Epithelial cell of proximal tubule (primary cell): ENCODE results near the gene ALG10B. TPM values are rescaled to one million over a fixed set of nuclear protein-coding genes. Genes with fewer than 3 reads are reported as not detected.
"Not testable (repeated sequence)": the region's sequence is repeated elsewhere in the genome, so short reads cannot be mapped to it uniquely, and the experiment has no call there.

Experiments used
- DNase-seq: peaks from one replicate; pipeline ENCODE4 v3.0.0-alpha.2; 2011; ENCODE audit warnings: low read depth
- H3K4me3 ChIP-seq: 2 replicates; pipeline ENCODE4 v1.5.1; 2011; ENCODE audit warnings: low read depth, mild to moderate bottlenecking, low read length
- CTCF ChIP-seq: conservative IDR thresholded peaks from 2 replicates; pipeline ENCODE4 v1.5.1; 2012; ENCODE audit warnings: low read depth, mild to moderate bottlenecking, low read length
- total RNA-seq: library from RNA; depleted of rRNA; stranded (reverse); fragments of >200 nt; gene quantifications from 2 replicates; pipeline ENCODE4 v1.2.3, GENCODE V29; 2015

ALG10B gene, protein sequence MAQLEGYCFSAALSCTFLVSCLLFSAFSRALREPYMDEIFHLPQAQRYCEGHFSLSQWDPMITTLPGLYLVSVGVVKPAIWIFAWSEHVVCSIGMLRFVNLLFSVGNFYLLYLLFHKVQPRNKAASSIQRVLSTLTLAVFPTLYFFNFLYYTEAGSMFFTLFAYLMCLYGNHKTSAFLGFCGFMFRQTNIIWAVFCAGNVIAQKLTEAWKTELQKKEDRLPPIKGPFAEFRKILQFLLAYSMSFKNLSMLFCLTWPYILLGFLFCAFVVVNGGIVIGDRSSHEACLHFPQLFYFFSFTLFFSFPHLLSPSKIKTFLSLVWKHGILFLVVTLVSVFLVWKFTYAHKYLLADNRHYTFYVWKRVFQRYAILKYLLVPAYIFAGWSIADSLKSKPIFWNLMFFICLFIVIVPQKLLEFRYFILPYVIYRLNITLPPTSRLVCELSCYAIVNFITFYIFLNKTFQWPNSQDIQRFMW
- 2.4 and 3.8 TPM in 2 replicates for total RNA-seq

GRCh38 chr12:38316391-38317129 is at the start of gene ALG10B:
TSS of gene ALG10B (plus strand) at chr12:38316774. CDS start at chr12:38316894, 120 bp downstream.
- DNase-seq: peak; percentile 80
- peak within 1 kb of the TSS; percentile 81 for H3K4me3 ChIP-seq
- TF ChIP-seq CTCF: peak; percentile 61

DNA sequence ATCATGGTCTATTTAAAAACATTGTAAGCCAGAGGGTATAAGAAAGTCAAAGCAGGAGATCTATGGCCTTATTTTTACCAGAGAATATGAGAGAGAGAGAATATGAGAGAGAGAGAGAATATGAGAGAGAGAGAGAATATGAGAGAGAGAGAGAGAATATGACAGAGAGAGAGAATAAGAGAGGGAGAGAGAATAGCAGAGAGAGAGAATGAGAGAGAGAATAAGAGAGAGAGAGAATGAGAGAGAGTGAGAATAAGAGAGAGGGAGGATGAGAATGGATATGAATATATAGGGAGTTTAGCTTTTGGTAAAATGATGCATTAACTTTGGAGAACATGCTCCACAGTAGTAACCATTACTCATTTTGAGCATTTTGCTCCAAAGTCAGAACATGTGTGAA is 48.0 kb upstream of the ALG10B start:
- H3K4me3 ChIP-seq: no peak overlapping the region
- no peak for DNase-seq
- no peak for TF ChIP-seq CTCF

DNA sequence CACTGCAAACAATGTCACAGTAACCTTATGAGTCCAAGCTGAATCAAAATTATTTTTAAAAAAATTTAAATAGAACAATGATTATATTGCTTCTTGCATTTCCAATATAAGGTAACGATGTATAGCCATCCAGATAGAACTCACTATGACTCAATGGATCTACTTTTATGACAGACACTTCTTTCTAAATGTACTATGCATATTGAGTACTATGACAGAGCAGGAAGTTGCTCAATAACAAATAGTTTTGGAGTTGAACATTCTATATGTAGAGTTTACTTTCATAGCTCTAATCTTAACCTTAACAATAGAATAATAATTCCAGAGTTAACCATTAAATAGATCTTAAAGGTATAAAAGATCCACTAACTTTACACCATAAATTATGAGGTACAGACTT is 46.7 kb upstream of the ALG10B start:
- DNase-seq: no peak
- H3K4me3 ChIP-seq: no peak overlapping the region
- TF ChIP-seq CTCF: no peak

DNA sequence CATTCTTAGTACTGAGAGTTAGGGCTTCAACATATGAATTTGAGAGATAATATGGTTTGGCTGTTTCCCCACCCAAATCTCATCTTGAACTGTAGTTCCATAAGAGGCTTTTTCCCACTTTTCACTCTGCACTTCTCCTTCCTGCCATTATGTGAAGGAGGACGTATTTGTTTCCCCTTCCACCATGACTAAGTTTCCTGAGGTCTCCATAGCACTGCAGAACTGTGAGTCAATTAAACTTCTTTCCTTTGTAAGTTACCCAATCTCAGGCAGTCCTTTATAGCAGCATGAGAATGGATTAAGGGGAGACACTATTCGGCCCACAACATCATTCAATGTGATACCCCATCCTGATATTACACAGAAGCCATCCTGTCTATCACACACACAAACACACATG is 36.8 kb upstream of the ALG10B start:
- no peak for TF ChIP-seq CTCF
- no peak for DNase-seq
- no peak overlapping the region for H3K4me3 ChIP-seq

- H3K4me3 ChIP-seq: no peak overlapping the region
- no peak for TF ChIP-seq CTCF
- peak; percentile 84 for DNase-seq
These were observed 33.7 kb upstream of the ALG10B start for GRCh38 chr12:38282886-38283285.

DNA sequence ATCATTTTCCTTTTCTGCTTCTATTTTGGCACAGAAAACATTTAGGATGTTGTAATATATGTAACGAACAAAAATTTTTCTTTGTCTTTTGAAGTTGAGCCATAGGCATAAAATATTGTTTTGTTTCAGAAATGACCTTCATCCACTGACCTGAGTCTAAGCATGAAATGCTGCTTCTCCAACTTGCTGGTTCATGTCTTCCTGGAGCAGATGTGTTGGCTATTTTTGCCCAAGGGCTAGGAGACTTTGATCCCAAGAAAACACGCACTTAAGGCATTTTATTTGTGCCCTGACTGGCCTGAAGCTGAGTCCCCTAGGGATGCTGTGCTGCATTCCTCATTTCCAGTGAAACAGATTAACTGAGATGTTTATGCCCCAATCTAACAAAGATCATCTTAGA is 27.2 kb upstream of the ALG10B start:
- H3K4me3 ChIP-seq: no peak overlapping the region
- no peak for TF ChIP-seq CTCF
- DNase-seq: no peak

DNA sequence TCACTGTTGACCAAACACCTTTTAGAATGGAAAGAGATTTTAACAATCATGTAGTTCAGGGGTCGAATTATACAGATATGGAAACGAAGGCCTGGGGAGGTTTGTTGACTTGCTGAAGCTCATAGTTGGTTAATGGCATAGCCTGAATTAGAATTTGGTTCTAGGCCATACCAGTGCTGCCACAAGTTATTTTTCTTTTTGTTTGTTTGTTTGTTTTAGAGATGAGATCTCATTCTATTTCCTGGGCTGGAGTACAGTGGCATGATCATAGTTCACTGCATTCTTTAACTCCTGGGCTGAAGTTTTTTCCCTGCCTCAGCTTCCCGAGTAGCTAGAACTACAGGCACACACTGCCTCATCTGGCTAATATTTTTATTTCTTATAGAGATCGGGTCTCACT is 25.4 kb upstream of the ALG10B start:
- H3K4me3 ChIP-seq: no peak overlapping the region
- no peak for DNase-seq
- no peak for TF ChIP-seq CTCF

- not testable (repeated sequence) for DNase-seq, H3K4me3 ChIP-seq
These were observed 13.6 kb upstream of the ALG10B start for GRCh38 chr12:38302972-38303371.

- not testable (repeated sequence) for H3K4me3 ChIP-seq, DNase-seq
These were observed 5.4 kb downstream of the ALG10B start for GRCh38 chr12:38321966-38322365.
